GM23338 (cell line): ENCODE results near the gene SSNA1. TPM values are rescaled to one million over a fixed set of nuclear protein-coding genes. Genes with fewer than 3 reads are reported as not detected.

Experiments used
- ATAC-seq: fragments of 200-7000 bp; cut with Tn5 transposase; 3 replicates; pipeline ENCODE4 v1.9.1; 2020
- DNase-seq: peaks from one replicate; pipeline ENCODE4 v3.0.0-alpha.2; 2015; ENCODE audit warnings: low spot score
- H2AFZ ChIP-seq: fragments of 200-600 bp; sonication (generic); 2 replicates; pipeline ENCODE4 v1.8.0; 2016; ENCODE audit warnings: antibody characterized with exemption, mild to moderate bottlenecking, moderate library complexity
- H3F3A ChIP-seq: fragments of 200-600 bp; sonication (generic); replicated peaks from 2 replicates; pipeline ENCODE4 v1.8.0; 2017; ENCODE audit warnings: antibody characterized with exemption, mixed run types, low read depth
- H3K27ac ChIP-seq: fragments of 200-600 bp; sonication (generic); 2 replicates; pipeline ENCODE4 v1.6.1; 2016; ENCODE audit warnings: low read depth
- H3K27me3 ChIP-seq: fragments of 200-600 bp; sonication (generic); 2 replicates; pipeline ENCODE4 v1.8.0; 2016; ENCODE audit warnings: mild to moderate bottlenecking, mixed run types, moderate library complexity; ENCODE audit not compliant: insufficient read depth
- H3K36me3 ChIP-seq: fragments of 200-600 bp; sonication (generic); 2 replicates; pipeline ENCODE4 v1.8.0; 2016; ENCODE audit warnings: mild to moderate bottlenecking; ENCODE audit not compliant: insufficient read depth
- H3K4me1 ChIP-seq: fragments of 200-600 bp; sonication (generic); 2 replicates; pipeline ENCODE4 v1.8.0; 2016; ENCODE audit warnings: mild to moderate bottlenecking, moderate library complexity; ENCODE audit not compliant: insufficient read depth
- H3K4me2 ChIP-seq: fragments of 200-600 bp; sonication (generic); 2 replicates; pipeline ENCODE4 v1.7.1; 2017; ENCODE audit warnings: mixed run types
- H3K4me3 ChIP-seq: fragments of 200-600 bp; sonication (generic); 2 replicates; pipeline ENCODE4 v1.6.1; 2016; ENCODE audit warnings: mixed run types
- H3K79me2 ChIP-seq: fragments of 200-600 bp; sonication (generic); replicated peaks from 2 replicates; pipeline ENCODE4 v1.8.0; 2017; ENCODE audit warnings: mild to moderate bottlenecking; ENCODE audit not compliant: insufficient read depth
- H3K9me2 ChIP-seq: fragments of 200-600 bp; sonication (generic); 2 replicates; pipeline ENCODE4 v1.8.0; 2017; ENCODE audit not compliant: insufficient read depth
- H4K20me1 ChIP-seq: fragments of 200-600 bp; sonication (generic); replicated peaks from 2 replicates; pipeline ENCODE4 v1.8.0; 2017; ENCODE audit warnings: mild to moderate bottlenecking; ENCODE audit not compliant: insufficient read depth
- H3K27ac Mint-ChIP-seq: 2 replicates; pipeline ENCODE4 v1.8.0; 2020; ENCODE audit warnings: inconsistent platforms, mild to moderate bottlenecking, moderate library complexity, mixed read lengths
- H3K27me3 Mint-ChIP-seq: 3 replicates; pipeline ENCODE4 v1.8.0; 2022; ENCODE audit warnings: low read depth, mild to moderate bottlenecking, moderate library complexity, mixed read lengths, inconsistent platforms; ENCODE audit not compliant: insufficient read depth, poor library complexity
- H3K36me3 Mint-ChIP-seq: 3 replicates; pipeline ENCODE4 v1.8.0; 2021; ENCODE audit warnings: low read depth, mild to moderate bottlenecking, inconsistent platforms, moderate library complexity, mixed read lengths
- H3K4me1 Mint-ChIP-seq: 3 replicates; pipeline ENCODE4 v1.8.0; 2020; ENCODE audit warnings: mild to moderate bottlenecking, inconsistent platforms, mixed read lengths
- H3K4me3 Mint-ChIP-seq: 3 replicates; pipeline ENCODE4 v1.8.0; 2021; ENCODE audit warnings: moderate library complexity, mild to moderate bottlenecking, inconsistent platforms, mixed read lengths
- H3K9me3 Mint-ChIP-seq: 3 replicates; pipeline ENCODE4 v1.8.0; 2020; ENCODE audit warnings: moderate library complexity, mild to moderate bottlenecking, inconsistent platforms, mixed read lengths
- CREB1 ChIP-seq: fragments of 250-450 bp; sonication (Bioruptor Pico); IDR thresholded peaks from 2 replicates; pipeline ENCODE4 v1.5.0; 2020; ENCODE audit warnings: low read depth, mild to moderate bottlenecking, moderate library complexity
- CTCF ChIP-seq, 2 experiments: fragments of 200-600 bp in 1 of 2; sonication (generic) in 1 of 2; conservative IDR thresholded peaks; 2 replicates each; pipeline versions ENCODE4 v1.5.1 to v1.6.1; 2016 to 2017; ENCODE audit warnings: antibody characterized with exemption in 2 of 2, low read depth in 2 of 2, mild to moderate bottlenecking in 2 of 2, moderate library complexity in 1 of 2
- EZH2 ChIP-seq: fragments of 200-600 bp; sonication (generic); IDR thresholded peaks from one replicate; pipeline ENCODE4 v1.8.0; 2017; ENCODE audit warnings: antibody characterized with exemption, mild to moderate bottlenecking, low read depth; ENCODE audit not compliant: unreplicated experiment
- NANOG ChIP-seq: IDR thresholded peaks from 2 replicates; pipeline ENCODE4 v1.6.1; 2016; ENCODE audit warnings: antibody characterized with exemption, borderline replicate concordance
- POLR2AphosphoS5 ChIP-seq: IDR thresholded peaks from 2 replicates; pipeline ENCODE4 v1.6.1; 2016; ENCODE audit warnings: antibody characterized with exemption, low read depth
- ZNF114 ChIP-seq: fragments of 250-450 bp; sonication (Bioruptor Pico); IDR thresholded peaks from 2 replicates; pipeline ENCODE4 v1.5.0; 2020; ENCODE audit warnings: mild to moderate bottlenecking, moderate library complexity
- ZNF331 ChIP-seq: fragments of 250-450 bp; sonication (Bioruptor Pico); IDR thresholded peaks from 2 replicates; pipeline ENCODE4 v1.5.0; 2020; ENCODE audit warnings: low read depth, mild to moderate bottlenecking, moderate library complexity
- ZNF462 ChIP-seq: fragments of 250-450 bp; sonication (Bioruptor Pico); IDR thresholded peaks from 2 replicates; pipeline ENCODE4 v1.5.0; 2020; ENCODE audit warnings: mild to moderate bottlenecking, moderate library complexity
- polyA plus RNA-seq: library from polyadenylated mRNA; unstranded; fragments of >200 nt; fragmentation: Nextera tagmentation; extraction: Ambion mirVana; gene quantifications from 2 replicates; pipeline ENCODE4 v1.2.1, GENCODE V29; 2016
- total RNA-seq: library from RNA; depleted of rRNA; stranded (reverse); fragments of >200 nt; shearing (Covaris generic); gene quantifications from 2 replicates; pipeline ENCODE4 v1.2.3, GENCODE V29; 2014

The SSNA1 gene
- total and polyA plus RNA-seq, 2 experiments from 2014 or later, result 132 to 154 TPM

GRCh38 chr9:137195525-137196220, 7.2 kb downstream of the SSNA1 start (continued):
- TF ChIP-seq ZNF462 (no peak), NANOG (no peak), CTCF (conservative IDR thresholded peaks at IDR 0.05; ENCODE audit: low read depth in 2 of 2) (no peak)

- peak overlapping the region; percentile 87 for H3K4me2 ChIP-seq
- H3K4me3 Mint-ChIP-seq, result peak overlapping the region; percentile 43
- H3K4me1 Mint-ChIP-seq, result peaks cover 25% of the 10 kb centered on the region
- H3F3A ChIP-seq, result peaks cover 15% of the 10 kb centered on the region; the same call in 1 of the 2 replicates
- no peak overlapping the region for H2AFZ ChIP-seq
- peaks cover 7% of the 10 kb centered on the region for H3K27me3 Mint-ChIP-seq
- peaks cover 4% of the 10 kb centered on the region for H4K20me1 ChIP-seq
- H3K27ac ChIP-seq, result no peak overlapping the region
- no peaks in the 10 kb centered on the region; the same call in 2 of the 3 replicates for H3K9me3 Mint-ChIP-seq
- DNase-seq, result no peak
- H3K36me3 ChIP-seq, result no peaks in the 10 kb centered on the region
- no peak overlapping the region for H3K27ac Mint-ChIP-seq
- H3K4me3 ChIP-seq, result peak overlapping the region; percentile 55; the same call in 1 of the 2 replicates
- no peak for ATAC-seq
- peaks cover 16% of the 10 kb centered on the region; the same call in 1 of the 2 replicates for H3K4me1 ChIP-seq
- no peaks in the 10 kb centered on the region; the same call in 2 of the 3 replicates for H3K36me3 Mint-ChIP-seq
- peaks cover 58% of the 10 kb centered on the region for H3K79me2 ChIP-seq
- no peaks in the 10 kb centered on the region for H3K9me2 ChIP-seq
- H3K27me3 ChIP-seq, result no peaks in the 10 kb centered on the region
- TF ChIP-seq POLR2AphosphoS5 (no peak), ZNF114 (CRISPR knock-in tag) (no peak), EZH2 (no peak), CTCF (conservative IDR thresholded peaks at IDR 0.05; ENCODE audit: low read depth in 2 of 2) (no peak), NANOG (no peak), CREB1 (no peak), ZNF331 (CRISPR knock-in tag) (no peak)
Measured at GRCh38 chr9:137198051-137198901, 9.8 kb downstream of the SSNA1 start.
